Chondrocyte (in vitro differentiated cells): ENCODE data around the gene PHF21B. TPM values are rescaled to one million over a fixed set of nuclear protein-coding genes. Genes with fewer than 3 reads are reported as not detected.

Experiments
- DNase-seq: peaks from one replicate; pipeline ENCODE4 v3.0.0; 2021; ENCODE audit warnings: mixed read lengths, low spot score
- H3K27ac Mint-ChIP-seq: one replicate; pipeline ENCODE4 v1.8.0; 2021; ENCODE audit warnings: mild to moderate bottlenecking, moderate library complexity, mixed read lengths; ENCODE audit not compliant: unreplicated experiment
- H3K27me3 Mint-ChIP-seq: 2 replicates; pipeline ENCODE4 v1.8.0; 2021; ENCODE audit warnings: low read depth, mixed read lengths
- H3K36me3 Mint-ChIP-seq: 2 replicates; pipeline ENCODE4 v1.8.0; 2021; ENCODE audit warnings: low read depth, mixed read lengths
- H3K4me1 Mint-ChIP-seq: 2 replicates; pipeline ENCODE4 v1.8.0; 2021; ENCODE audit warnings: low read depth, mild to moderate bottlenecking, mixed read lengths
- H3K4me3 Mint-ChIP-seq: one replicate; pipeline ENCODE4 v1.8.0; 2021; ENCODE audit warnings: mild to moderate bottlenecking, moderate library complexity, mixed read lengths; ENCODE audit not compliant: unreplicated experiment
- H3K9me3 Mint-ChIP-seq: 2 replicates; pipeline ENCODE4 v1.8.0; 2021; ENCODE audit warnings: low read depth, mixed read lengths
- total RNA-seq: library from RNA; stranded (reverse); gene quantifications from 3 replicates; pipeline ENCODE4 v1.2.1, GENCODE V29; 2021
- TF ChIP-seq, protein P1 (sequence below): fragments of 200-600 bp; sonication (generic); IDR thresholded peaks from 2 replicates; pipeline ENCODE4 v1.5.0; 2021; ENCODE audit warnings: antibody characterized with exemption, mild to moderate bottlenecking, moderate library complexity

PHF21B gene
- total RNA-seq, 1 donor from 2014 or later = 0.82 TPM

DNA sequence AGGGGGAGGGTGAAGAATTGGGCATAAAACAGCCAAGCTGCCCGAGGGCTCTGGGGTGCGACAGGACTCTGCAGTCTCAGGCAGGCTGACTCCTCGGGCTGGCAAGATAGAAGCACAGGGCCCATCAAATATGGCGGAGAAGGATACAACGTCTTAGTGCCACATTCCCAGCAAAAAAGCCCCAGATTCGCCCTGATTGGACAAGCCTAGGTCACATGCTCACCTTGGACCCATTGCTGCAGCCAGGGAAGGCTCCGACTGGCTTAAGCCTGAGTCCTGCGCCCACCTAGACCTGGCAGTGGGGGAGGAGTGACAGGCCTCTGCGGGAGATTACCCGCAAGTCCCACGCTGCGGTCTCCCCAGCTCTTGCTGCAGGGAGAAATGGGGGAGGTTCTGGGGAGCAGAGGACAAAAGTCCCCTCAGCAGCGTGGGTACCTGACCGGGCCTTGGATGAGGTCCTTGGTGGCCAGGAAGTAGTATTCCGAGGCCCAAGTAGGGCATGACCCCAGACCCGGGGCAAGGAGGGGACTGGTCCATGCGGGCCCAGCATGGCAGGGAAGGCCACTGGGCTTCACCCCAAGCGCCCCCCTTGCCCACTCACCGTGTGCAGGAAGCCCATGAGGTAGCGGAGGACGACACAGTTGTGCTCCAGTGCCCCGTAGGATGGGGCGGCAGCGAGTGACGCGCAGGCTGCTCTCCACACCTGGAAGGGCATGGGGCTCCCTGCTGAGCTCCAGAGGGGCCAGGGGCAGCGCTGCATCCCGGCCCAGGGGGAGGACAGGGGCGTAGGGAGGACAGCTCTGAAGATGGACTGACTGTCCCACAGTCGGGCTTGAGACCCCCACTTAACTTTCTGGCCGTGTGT, 144.4 kb downstream of the PHF21B start:
- TF ChIP-seq, protein P1, sequence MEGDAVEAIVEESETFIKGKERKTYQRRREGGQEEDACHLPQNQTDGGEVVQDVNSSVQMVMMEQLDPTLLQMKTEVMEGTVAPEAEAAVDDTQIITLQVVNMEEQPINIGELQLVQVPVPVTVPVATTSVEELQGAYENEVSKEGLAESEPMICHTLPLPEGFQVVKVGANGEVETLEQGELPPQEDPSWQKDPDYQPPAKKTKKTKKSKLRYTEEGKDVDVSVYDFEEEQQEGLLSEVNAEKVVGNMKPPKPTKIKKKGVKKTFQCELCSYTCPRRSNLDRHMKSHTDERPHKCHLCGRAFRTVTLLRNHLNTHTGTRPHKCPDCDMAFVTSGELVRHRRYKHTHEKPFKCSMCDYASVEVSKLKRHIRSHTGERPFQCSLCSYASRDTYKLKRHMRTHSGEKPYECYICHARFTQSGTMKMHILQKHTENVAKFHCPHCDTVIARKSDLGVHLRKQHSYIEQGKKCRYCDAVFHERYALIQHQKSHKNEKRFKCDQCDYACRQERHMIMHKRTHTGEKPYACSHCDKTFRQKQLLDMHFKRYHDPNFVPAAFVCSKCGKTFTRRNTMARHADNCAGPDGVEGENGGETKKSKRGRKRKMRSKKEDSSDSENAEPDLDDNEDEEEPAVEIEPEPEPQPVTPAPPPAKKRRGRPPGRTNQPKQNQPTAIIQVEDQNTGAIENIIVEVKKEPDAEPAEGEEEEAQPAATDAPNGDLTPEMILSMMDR = no peak
- no peaks in the 10 kb centered on the region for H3K27me3 Mint-ChIP-seq
- no peak overlapping the region for H3K27ac Mint-ChIP-seq
- H3K9me3 Mint-ChIP-seq = no peaks in the 10 kb centered on the region
- no peak overlapping the region for H3K4me3 Mint-ChIP-seq
- H3K36me3 Mint-ChIP-seq = no peaks in the 10 kb centered on the region
- peaks cover 3% of the 10 kb centered on the region for H3K4me1 Mint-ChIP-seq
- no peak for DNase-seq

DNA sequence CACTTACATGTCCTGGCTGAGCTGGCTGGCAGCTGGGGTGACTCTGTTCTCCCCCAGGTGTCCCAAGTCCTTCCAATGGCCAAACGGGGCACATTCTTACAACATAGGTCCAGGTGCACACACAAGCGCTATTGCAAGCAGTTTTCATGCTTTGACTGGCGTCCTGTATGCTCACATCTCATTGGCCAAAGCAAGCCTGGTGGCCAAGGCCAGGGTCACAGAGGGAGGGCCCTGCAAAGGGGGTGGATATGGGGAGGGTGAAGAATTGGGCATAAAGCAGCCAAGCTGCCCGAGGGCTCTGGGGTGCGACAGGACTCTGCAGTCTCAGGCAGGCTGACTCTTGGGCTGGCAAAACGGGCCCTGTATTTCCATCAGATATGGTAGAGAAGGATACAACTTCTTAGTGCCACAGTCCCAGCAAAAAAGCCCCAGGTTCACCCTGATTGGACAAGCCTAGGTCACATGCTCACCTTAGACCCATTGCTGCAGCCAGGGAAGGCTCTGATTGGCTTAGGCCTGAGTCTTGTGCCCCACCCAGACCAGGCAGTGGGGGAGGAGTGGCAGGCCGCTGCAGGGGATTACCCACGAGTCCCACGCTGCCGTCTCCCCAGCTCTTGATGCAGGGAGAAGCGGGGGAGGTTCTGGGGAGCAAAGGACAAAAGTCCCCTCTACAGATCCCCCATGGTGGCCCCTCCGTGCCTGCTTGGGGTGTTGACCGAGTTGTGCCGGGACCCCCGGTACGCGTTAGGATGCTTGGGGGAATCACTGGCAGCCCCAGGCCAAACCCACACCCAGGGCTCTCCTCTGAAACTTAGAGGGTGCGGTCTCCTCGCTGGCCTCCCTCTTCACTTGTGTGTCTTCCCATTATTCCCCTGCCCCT, 146.6 kb downstream of the PHF21B start:
- H3K27ac Mint-ChIP-seq = no peak overlapping the region
- TF ChIP-seq, protein P1 = no peak

DNA sequence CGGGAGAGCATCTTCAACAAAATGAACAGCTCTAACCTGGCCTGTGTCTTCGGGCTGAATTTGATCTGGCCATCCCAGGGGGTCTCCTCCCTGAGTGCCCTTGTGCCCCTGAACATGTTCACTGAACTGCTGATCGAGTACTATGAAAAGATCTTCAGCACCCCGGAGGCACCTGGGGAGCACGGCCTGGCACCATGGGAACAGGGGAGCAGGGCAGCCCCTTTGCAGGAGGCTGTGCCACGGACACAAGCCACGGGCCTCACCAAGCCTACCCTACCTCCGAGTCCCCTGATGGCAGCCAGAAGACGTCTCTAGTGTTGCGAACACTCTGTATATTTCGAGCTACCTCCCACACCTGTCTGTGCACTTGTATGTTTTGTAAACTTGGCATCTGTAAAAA, 147.5 kb downstream of the PHF21B start:
- H3K4me1 Mint-ChIP-seq = no peaks in the 10 kb centered on the region
- H3K9me3 Mint-ChIP-seq = no peaks in the 10 kb centered on the region
- H3K27me3 Mint-ChIP-seq = no peaks in the 10 kb centered on the region
- TF ChIP-seq, protein P1 = no peak
- DNase-seq = no peak
- H3K4me3 Mint-ChIP-seq = no peak overlapping the region
- no peak overlapping the region for H3K27ac Mint-ChIP-seq
- H3K36me3 Mint-ChIP-seq = no peaks in the 10 kb centered on the region

More for the DNA sequence above, 146.6 kb downstream of the PHF21B start:
- H3K9me3 Mint-ChIP-seq = no peaks in the 10 kb centered on the region
- no peak for DNase-seq
- H3K4me3 Mint-ChIP-seq = no peak overlapping the region
- H3K36me3 Mint-ChIP-seq = no peaks in the 10 kb centered on the region
- H3K4me1 Mint-ChIP-seq = no peaks in the 10 kb centered on the region
- no peaks in the 10 kb centered on the region for H3K27me3 Mint-ChIP-seq

DNA sequence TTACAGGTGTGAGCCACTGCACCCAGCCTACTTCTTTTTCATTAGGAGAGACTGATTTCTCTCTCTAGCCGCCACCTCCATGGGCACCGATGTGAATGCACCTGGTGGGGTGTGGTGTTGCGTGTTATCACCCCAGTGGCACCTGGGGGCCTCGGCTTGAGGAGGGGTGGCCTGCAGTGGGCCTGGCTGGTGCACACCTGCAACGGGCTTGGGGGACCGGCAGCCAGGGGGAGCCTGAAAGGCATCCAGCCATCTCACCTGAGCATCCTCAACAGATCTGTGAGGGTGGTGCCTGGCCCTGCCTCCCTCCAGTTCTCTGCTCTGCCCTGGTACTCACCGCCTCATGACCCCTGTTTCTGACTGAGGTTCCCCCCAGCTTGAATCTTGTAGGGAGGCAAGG, 148.6 kb downstream of the PHF21B start:
- Mint-ChIP-seq H3K4me3 (no peak overlapping the region), H3K27me3 (no peaks in the 10 kb centered on the region), H3K36me3 (no peaks in the 10 kb centered on the region), H3K4me1 (no peaks in the 10 kb centered on the region), H3K9me3 (no peaks in the 10 kb centered on the region), H3K27ac (no peak overlapping the region)
- no peak for DNase-seq
- TF ChIP-seq, protein P1 = no peak

DNA sequence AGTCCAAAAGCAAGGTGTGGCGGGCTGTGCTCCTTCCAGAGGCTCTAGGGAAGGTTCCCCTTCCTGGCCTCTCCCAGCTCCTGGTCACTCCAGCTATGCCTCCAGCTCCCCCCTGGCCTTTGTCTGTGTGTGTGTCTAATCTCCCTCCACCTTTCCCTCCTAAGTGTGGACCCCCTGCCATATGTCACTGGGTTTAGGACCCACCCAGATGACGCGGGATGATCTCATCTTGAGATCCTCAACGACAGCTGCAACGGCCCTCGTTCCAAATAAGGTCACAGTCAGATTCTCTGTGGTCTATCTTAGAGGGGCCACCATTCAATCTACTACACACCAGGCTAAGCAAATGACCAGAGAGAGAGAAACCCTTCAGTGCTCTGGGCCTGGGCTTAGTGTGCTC, 149.5 kb downstream of the PHF21B start:
- Mint-ChIP-seq H3K4me3 (no peak overlapping the region), H3K4me1 (no peaks in the 10 kb centered on the region), H3K36me3 (no peaks in the 10 kb centered on the region), H3K27me3 (no peaks in the 10 kb centered on the region), H3K27ac (no peak overlapping the region), H3K9me3 (no peaks in the 10 kb centered on the region)
- TF ChIP-seq, protein P1 = no peak
- no peak for DNase-seq
